Endothelial cell of umbilical vein (primary cell): ENCODE data around the gene MT1X. TPM values are rescaled to one million over a fixed set of nuclear protein-coding genes. Genes with fewer than 3 reads are reported as not detected.

Experiments used
- BruUV-seq: library from RNA; stranded (reverse); fragments of 400-500 nt; replicated peaks from 2 replicates; lab custom pipeline; 2021; lab: Mats Ljungman, UMichigan
- CTCF ChIA-PET: fragments of 300-600, 350-600 bp; sonication (Branson Sonifier 250); formaldehyde crosslinking; loops from one replicate; lab custom pipeline; 2021; ENCODE audit warnings: antibody characterized with exemption, inconsistent platforms; lab: Charles Lee
- POLR2A ChIA-PET: fragments of 300-600, 350-600 bp; sonication (Branson Sonifier 250); formaldehyde crosslinking; loops from one replicate; lab custom pipeline; 2021; ENCODE audit warnings: antibody characterized with exemption, inconsistent platforms; lab: Charles Lee
- DNase-seq: peaks from one replicate; pipeline ENCODE4 v3.0.0-alpha.2; 2011; ENCODE audit warnings: low read depth, low spot score
- FAIRE-seq: peaks from 2 replicates; lab custom pipeline; 2011; peaks lifted over from hg19 to GRCh38; lab: Jason Lieb, UNC
- H2AFZ ChIP-seq: 2 replicates; pipeline ENCODE4 v1.6.0; 2012; ENCODE audit warnings: low read depth, low read length, control low read depth, inconsistent platforms
- H3K27ac ChIP-seq: 2 replicates; pipeline ENCODE4 v1.5.1; 2011; ENCODE audit warnings: low read depth, mild to moderate bottlenecking, control low read depth, low read length, moderate library complexity; ENCODE audit not compliant: insufficient read depth
- H3K27me3 ChIP-seq, 2 experiments: 2 replicates each; pipeline versions ENCODE4 v1.6.0 to v1.6.1; 2011; ENCODE audit warnings: low read length in 2 of 2, mixed read lengths in 1 of 2; ENCODE audit not compliant: control insufficient read depth in 2 of 2, insufficient read depth in 2 of 2
- H3K36me3 ChIP-seq, 2 experiments: 2 replicates in 1 of 2; 3 replicates in 1 of 2; pipeline ENCODE4 v1.5.1; 2011; ENCODE audit warnings: low read length in 2 of 2, mild to moderate bottlenecking in 1 of 2, moderate library complexity in 1 of 2; ENCODE audit not compliant: control insufficient read depth in 2 of 2, insufficient read depth in 2 of 2; ENCODE audit errors: extremely low read depth in 1 of 2
- H3K4me1 ChIP-seq: 3 replicates; pipeline ENCODE4 v1.5.1; 2011; ENCODE audit warnings: mild to moderate bottlenecking, low read length; ENCODE audit not compliant: control insufficient read depth, insufficient read depth; ENCODE audit errors: extremely low read depth
- H3K4me2 ChIP-seq: 2 replicates; pipeline ENCODE4 v1.6.1; 2011; ENCODE audit warnings: low read length, control low read depth, mixed read lengths; ENCODE audit not compliant: insufficient read depth
- H3K4me3 ChIP-seq, 3 experiments: fragments of 200-600 bp in 1 of 3; sonication (generic), shearing (Covaris generic) in 1 of 3; replicated peaks in 1 of 3; 2 replicates each; pipeline ENCODE4 v1.5.1; 2011 to 2016; ENCODE audit warnings: control low read depth in 3 of 3, low read length in 3 of 3, mild to moderate bottlenecking in 2 of 3, inconsistent platforms in 1 of 3, low read depth in 1 of 3, moderate library complexity in 1 of 3; ENCODE audit not compliant: insufficient read depth in 1 of 3
- H3K79me2 ChIP-seq: 2 replicates; pipeline ENCODE4 v1.6.0; 2012; ENCODE audit warnings: low read length, inconsistent platforms; ENCODE audit not compliant: control insufficient read depth, insufficient read depth
- H3K9ac ChIP-seq: replicated peaks from 2 replicates; pipeline ENCODE3; 2011; ENCODE audit warnings: low read length, control low read depth; ENCODE audit not compliant: insufficient read depth; ENCODE audit errors: extremely low read depth
- H3K9me1 ChIP-seq: replicated peaks from 3 replicates; pipeline ENCODE4 v1.6.0; 2011; ENCODE audit warnings: mild to moderate bottlenecking, low read length; ENCODE audit not compliant: control insufficient read depth, insufficient read depth; ENCODE audit errors: extremely low read depth
- H3K9me3 ChIP-seq: replicated peaks from 2 replicates; pipeline ENCODE4 v1.5.1; 2012; ENCODE audit warnings: low read length, inconsistent platforms; ENCODE audit not compliant: control insufficient read depth, insufficient read depth
- H4K20me1 ChIP-seq: replicated peaks from 2 replicates; pipeline ENCODE3; 2011; ENCODE audit warnings: mild to moderate bottlenecking, low read length; ENCODE audit not compliant: control insufficient read depth, insufficient read depth; ENCODE audit errors: extremely low read depth
- CTCF ChIP-seq, 2 donors: IDR thresholded peaks; 1 replicate in 1 of 2; 2 replicates in 1 of 2; pipeline ENCODE4 v1.5.1; 2011; ENCODE audit warnings: low read length in 2 of 2, mild to moderate bottlenecking in 2 of 2, moderate library complexity in 2 of 2, control low read depth in 1 of 2, inconsistent platforms in 1 of 2, low read depth in 1 of 2; ENCODE audit not compliant: insufficient read depth in 1 of 2; ENCODE audit errors: extremely low read depth in 1 of 2
- EZH2 ChIP-seq: IDR thresholded peaks from 2 replicates; pipeline ENCODE4 v1.6.1; 2012; ENCODE audit warnings: borderline replicate concordance, low read depth, mild to moderate bottlenecking, moderate library complexity, low read length, inconsistent platforms; ENCODE audit not compliant: severe bottlenecking
- FOS ChIP-seq: IDR thresholded peaks from 2 replicates; pipeline ENCODE4 v1.6.1; 2011; ENCODE audit warnings: mild to moderate bottlenecking, low read length, moderate library complexity, borderline replicate concordance; ENCODE audit not compliant: insufficient read depth
- GATA2 ChIP-seq: IDR thresholded peaks from 2 replicates; pipeline ENCODE4 v1.7.0; 2011; ENCODE audit warnings: low read depth, mild to moderate bottlenecking, moderate library complexity, mixed read lengths, low read length; ENCODE audit not compliant: insufficient read length, insufficient read depth
- JUN ChIP-seq: IDR thresholded peaks from 2 replicates; pipeline ENCODE4 v1.6.1; 2011; ENCODE audit warnings: borderline replicate concordance, low read depth; ENCODE audit not compliant: insufficient read length, insufficient read depth
- MAX ChIP-seq: IDR thresholded peaks from 2 replicates; pipeline ENCODE4 v1.6.1; 2011; ENCODE audit not compliant: insufficient read depth, insufficient read length
- MYC ChIP-seq: IDR thresholded peaks from one replicate; pipeline ENCODE4 v1.6.1; 2011; ENCODE audit warnings: mild to moderate bottlenecking, low read depth, low read length
- POLR2A ChIP-seq: IDR thresholded peaks from 2 replicates; pipeline ENCODE4 v1.6.1; 2012; ENCODE audit warnings: low read depth, mild to moderate bottlenecking, control low read depth, low read length
- POLR2AphosphoS5 ChIP-seq: IDR thresholded peaks from 2 replicates; pipeline ENCODE4 v1.6.1; 2012; ENCODE audit warnings: low read depth, mild to moderate bottlenecking, control low read depth, low read length, moderate library complexity; ENCODE audit not compliant: insufficient read depth
- dilution Hi-C: fragments of 300-500 bp; cut with MboI; formaldehyde crosslinking; loops from one replicate; pipeline ENCODE4 v1.15.0; 2019; ENCODE audit warnings: low sequenced_read_pairs; ENCODE audit not compliant: extremely low pct_ligation_motif_present
- intact Hi-C: fragments of 100-400 bp; cut with micrococcal nuclease; formaldehyde crosslinking; loops from one replicate; pipeline ENCODE4 v1.10.0; 2022
- polyA plus RNA-seq, 4 experiments: library from polyadenylated mRNA; depleted of rRNA in 3 of 4; stranded (reverse) in 3 of 4; unstranded in 1 of 4; fragments of >200 nt; gene quantifications; 2 replicates each; pipeline versions ENCODE4 v1.2.1 to v1.2.3, GENCODE V29; 2011 to 2012; ENCODE audit warnings: missing spikeins in 1 of 4
- total RNA-seq: library from RNA; stranded (reverse); gene quantifications from 2 replicates; pipeline ENCODE4 v1.2.3, GENCODE V29; 2021

The MT1X gene
- total and polyA plus RNA-seq, 2 donors (not counting 3 experiments of a cell fraction or from before 2014, with no cell fraction given) = 15.6 to 46.7 TPM

DNA sequence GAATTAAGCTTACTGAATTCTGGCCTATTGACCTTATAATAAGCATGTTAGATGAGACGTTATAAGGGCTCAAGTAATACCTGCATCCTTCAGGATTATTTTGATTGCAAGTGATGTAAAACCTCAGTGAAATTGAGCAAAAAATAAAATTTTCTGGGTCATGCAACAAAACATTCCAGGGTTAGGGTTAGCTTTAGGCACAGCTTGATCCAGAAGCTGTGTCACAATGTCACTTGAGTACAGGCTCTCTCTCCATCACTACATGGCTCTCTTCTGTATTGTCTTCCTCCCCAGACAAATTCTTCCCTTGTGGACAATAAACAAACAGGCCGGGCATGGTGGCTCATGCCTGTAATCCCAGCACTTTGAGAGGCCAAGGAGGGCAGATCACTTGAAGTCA, 44.0 kb downstream of the MT1X start:
- BruUV-seq = no TSS peak
- Histone ChIP-seq H3K36me3 (no peaks in the 10 kb centered on the region), H3K4me2 (no peak overlapping the region), H3K9me3 (no peaks in the 10 kb centered on the region), H3K79me2 (peaks cover 13% of the 10 kb centered on the region), H3K27me3 (peaks cover 6 to 10% of the 10 kb centered on the region in 2 experiments), H3K27ac (no peak overlapping the region), H3K4me3 (no peak overlapping the region), H3K4me1 (peaks cover 17% of the 10 kb centered on the region), H3K9ac (no peak overlapping the region), H4K20me1 (no peaks in the 10 kb centered on the region), H3K9me1 (no peaks in the 10 kb centered on the region), H2AFZ (no peak overlapping the region)
- FAIRE-seq = no peak
- no peak for TF ChIP-seq POLR2A
- TF ChIP-seq JUN = no peak
- no peak for TF ChIP-seq GATA2
- TF ChIP-seq EZH2 = no peak
- TF ChIP-seq MYC = no peak
- ChIA-PET POLR2A (no interaction called here), CTCF (no interaction called here)
- no peak for DNase-seq
- intact Hi-C loops (no loop called here), dilution Hi-C loops (no loop called here)

DNA sequence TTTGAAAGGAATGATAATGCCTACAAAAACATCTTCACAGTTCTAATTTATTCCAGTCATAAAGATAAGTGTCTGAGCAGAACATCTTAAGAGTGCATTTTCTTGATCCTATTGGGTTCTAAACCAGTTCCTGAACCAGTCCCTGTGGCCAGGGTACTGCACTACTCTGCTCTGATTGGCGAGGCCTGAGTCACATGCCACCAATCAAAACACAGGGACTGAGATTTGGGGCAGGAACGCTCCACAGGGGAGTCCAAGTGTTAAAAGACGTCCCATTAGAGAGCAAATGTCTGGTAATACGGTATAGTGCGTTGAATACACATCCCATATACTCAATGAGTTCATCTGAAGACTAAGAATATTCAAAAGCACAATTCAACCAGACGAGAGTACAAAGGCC, 44.7 kb downstream of the MT1X start:
- H3K4me3 ChIP-seq = no peak overlapping the region
- BruUV-seq = no TSS peak
- H3K79me2 ChIP-seq = peaks cover 19% of the 10 kb centered on the region
- H3K4me2 ChIP-seq = no peak overlapping the region
- peaks cover 17% of the 10 kb centered on the region for H3K4me1 ChIP-seq
- no peak overlapping the region for H3K9ac ChIP-seq
- dilution Hi-C loops = no loop called here
- H3K9me3 ChIP-seq = no peaks in the 10 kb centered on the region
- no peaks in the 10 kb centered on the region for H3K9me1 ChIP-seq
- ChIA-PET CTCF (no interaction called here), POLR2A (no interaction called here)
- intact Hi-C loops = no loop called here
- H4K20me1 ChIP-seq = no peaks in the 10 kb centered on the region
- FAIRE-seq (no peak), DNase-seq (no peak)
- H3K27me3 ChIP-seq = peaks cover 6 to 10% of the 10 kb centered on the region in 2 experiments
- no peak overlapping the region for H3K27ac ChIP-seq
- no peak for TF ChIP-seq POLR2AphosphoS5
- no peak for TF ChIP-seq JUN
- TF ChIP-seq POLR2A = no peak
- TF ChIP-seq EZH2 = no peak
- TF ChIP-seq MAX = no peak
- no peak for TF ChIP-seq MYC
- TF ChIP-seq FOS = no peak
- TF ChIP-seq GATA2 = no peak
- TF ChIP-seq CTCF (IDR thresholded peaks at IDR 0.05; ENCODE audit: extremely low read depth in 1 of 2, insufficient read depth in 1 of 2, low read depth in 1 of 2, low read length in 2 of 2) = no peak
- no peaks in the 10 kb centered on the region for H3K36me3 ChIP-seq
- no peak overlapping the region for H2AFZ ChIP-seq
